ENCODE measurements around the gene SERPINA10.

The SERPINA10 gene

GRCh38 chr14:94292872-94293577 is at the start of gene SERPINA10:
Gene SERPINA10 (minus strand): TSS chr14:94293268. CDS start chr14:94290593, 2,675 bp downstream.
- no peak for DNase-seq (ENCODE audit: low read depth)

- DNase-seq (ENCODE audit: low read depth): peak; percentile 74
Measured at GRCh38 chr14:94342334-94342934, 49.4 kb upstream of the SERPINA10 start.

- DNase-seq (ENCODE audit: low read depth): no peak
Measured at GRCh38 chr14:94341656-94342333, 48.7 kb upstream of the SERPINA10 start.

GRCh38 chr14:94340533-94340932 is 47.5 kb upstream of the SERPINA10 start:
- DNase-seq (ENCODE audit: low read depth): no peak

- no peak for DNase-seq (ENCODE audit: low read depth)
Measured at GRCh38 chr14:94338023-94338422, 45.0 kb upstream of the SERPINA10 start.

GRCh38 chr14:94337274-94337673 is 44.2 kb upstream of the SERPINA10 start:
- DNase-seq (ENCODE audit: low read depth): no peak

- DNase-seq (ENCODE audit: low read depth): no peak
Measured at GRCh38 chr14:94334872-94335271, 41.8 kb upstream of the SERPINA10 start.

- no peak for DNase-seq (ENCODE audit: low read depth)
Measured at GRCh38 chr14:94332587-94332986, 39.5 kb upstream of the SERPINA10 start.

GRCh38 chr14:94332063-94332583 is 39.1 kb upstream of the SERPINA10 start:
- no peak for DNase-seq (ENCODE audit: low read depth)

GRCh38 chr14:94331462-94331861 is 38.4 kb upstream of the SERPINA10 start:
- DNase-seq (ENCODE audit: low read depth): no peak

- no peak for DNase-seq (ENCODE audit: low read depth)
Measured at GRCh38 chr14:94330857-94331256, 37.8 kb upstream of the SERPINA10 start.

GRCh38 chr14:94330432-94330831 is 37.4 kb upstream of the SERPINA10 start:
- no peak for DNase-seq (ENCODE audit: low read depth)

GRCh38 chr14:94329857-94330256 is 36.8 kb upstream of the SERPINA10 start:
- no peak for DNase-seq (ENCODE audit: low read depth)

GRCh38 chr14:94328196-94328595 is 35.1 kb upstream of the SERPINA10 start:
- DNase-seq (ENCODE audit: low read depth): no peak

GRCh38 chr14:94322648-94323570 is 29.8 kb upstream of the SERPINA10 start, which contains the start of gene SERPINA6:
Gene SERPINA6 (minus strand): TSS chr14:94323336. CDS start chr14:94314648, 8,688 bp downstream.
- DNase-seq (ENCODE audit: low read depth): no peak

- DNase-seq (ENCODE audit: low read depth): no peak
Measured at GRCh38 chr14:94321421-94322271, 28.6 kb upstream of the SERPINA10 start.

GRCh38 chr14:94320243-94320642 is 27.2 kb upstream of the SERPINA10 start:
- no peak for DNase-seq (ENCODE audit: low read depth)

GRCh38 chr14:94317259-94317658 is 24.2 kb upstream of the SERPINA10 start:
- no peak for DNase-seq (ENCODE audit: low read depth)

- DNase-seq (ENCODE audit: low read depth): no peak
Measured at GRCh38 chr14:94316692-94317091, 23.6 kb upstream of the SERPINA10 start.

- no peak for DNase-seq (ENCODE audit: low read depth)
Measured at GRCh38 chr14:94314890-94315289, 21.8 kb upstream of the SERPINA10 start.
